Calu3 (cell line): Measurements from ENCODE around the gene ZNF552. TPM values are rescaled to one million over a fixed set of nuclear protein-coding genes. Genes with fewer than 3 reads are reported as not detected.
"Not testable (repeated sequence)": the region's sequence is repeated elsewhere in the genome, so short reads cannot be mapped to it uniquely, and the experiment has no call there.

Experiments
- BruUV-seq: library from RNA; stranded (reverse); fragments of 400-500 nt; replicated peaks from 2 replicates; lab custom pipeline; 2021; lab: Mats Ljungman, UMichigan
- CTCF ChIA-PET: fragments of 300-600 bp; sonication (Branson Sonifier 250); formaldehyde crosslinking; loops from one replicate; lab custom pipeline; 2022; ENCODE audit warnings: antibody characterized with exemption; lab: Charles Lee
- DNase-seq: peaks from one replicate; pipeline ENCODE4 v3.0.0; 2022
- H3K27ac Mint-ChIP-seq: one replicate; pipeline ENCODE4 v1.8.0; 2022; ENCODE audit warnings: mixed read lengths; ENCODE audit not compliant: unreplicated experiment
- H3K27me3 Mint-ChIP-seq: one replicate; pipeline ENCODE4 v1.8.0; 2022; ENCODE audit warnings: mixed read lengths; ENCODE audit not compliant: unreplicated experiment
- H3K36me3 Mint-ChIP-seq: one replicate; pipeline ENCODE4 v1.8.0; 2022; ENCODE audit warnings: mild to moderate bottlenecking, moderate library complexity, mixed read lengths; ENCODE audit not compliant: insufficient read depth, unreplicated experiment
- H3K4me1 Mint-ChIP-seq: one replicate; pipeline ENCODE4 v1.8.0; 2022; ENCODE audit warnings: mild to moderate bottlenecking, low read depth, mixed read lengths; ENCODE audit not compliant: unreplicated experiment
- H3K4me3 Mint-ChIP-seq: one replicate; pipeline ENCODE4 v1.8.0; 2022; ENCODE audit warnings: mild to moderate bottlenecking, low read depth, moderate library complexity, mixed read lengths; ENCODE audit not compliant: unreplicated experiment
- H3K9me3 Mint-ChIP-seq: one replicate; pipeline ENCODE4 v1.8.0; 2022; ENCODE audit warnings: low read depth, mixed read lengths; ENCODE audit not compliant: unreplicated experiment
- intact Hi-C: fragments of 100-400 bp; cut with micrococcal nuclease; formaldehyde crosslinking; loops from one replicate; pipeline ENCODE4 v1.10.0; 2022; ENCODE audit not compliant: unreplicated experiment
- total RNA-seq: library from RNA; stranded (reverse); gene quantifications from 2 replicates; pipeline ENCODE4 v1.2.3, GENCODE V29; 2022
- TF ChIP-seq, protein P1 (sequence below): fragments of 200-600 bp; IDR thresholded peaks from one replicate; pipeline ENCODE4 v1.8.0; 2022; ENCODE audit warnings: antibody characterized with exemption; ENCODE audit not compliant: unreplicated experiment

The ZNF552 gene
- total RNA-seq, 1 experiment from 2014 or later, result 24.8 TPM

GRCh38 chr19:57849162-57849665 lies 34.5 kb upstream of the ZNF552 start:
- intact Hi-C loops, DNase-seq, H3K9me3 Mint-ChIP-seq, H3K27me3 Mint-ChIP-seq, BruUV-seq: not testable (repeated sequence)
- H3K27ac Mint-ChIP-seq, result peak overlapping the region; percentile 83
- H3K4me3 Mint-ChIP-seq, result peak overlapping the region; percentile 94
- peaks cover 58% of the 10 kb centered on the region for H3K36me3 Mint-ChIP-seq
- peaks cover 13% of the 10 kb centered on the region for H3K4me1 Mint-ChIP-seq
- CTCF ChIA-PET, result interaction anchor here (0.6 to 2.0 kb wide), 2 partner anchors 34 to 884 kb away, joined by 3 to 6 read pairs; partner anchors contain the start of gene ZNF552

GRCh38 chr19:57847164-57847563 lies 32.5 kb upstream of the ZNF552 start:
- not testable (repeated sequence) for BruUV-seq

DNA sequence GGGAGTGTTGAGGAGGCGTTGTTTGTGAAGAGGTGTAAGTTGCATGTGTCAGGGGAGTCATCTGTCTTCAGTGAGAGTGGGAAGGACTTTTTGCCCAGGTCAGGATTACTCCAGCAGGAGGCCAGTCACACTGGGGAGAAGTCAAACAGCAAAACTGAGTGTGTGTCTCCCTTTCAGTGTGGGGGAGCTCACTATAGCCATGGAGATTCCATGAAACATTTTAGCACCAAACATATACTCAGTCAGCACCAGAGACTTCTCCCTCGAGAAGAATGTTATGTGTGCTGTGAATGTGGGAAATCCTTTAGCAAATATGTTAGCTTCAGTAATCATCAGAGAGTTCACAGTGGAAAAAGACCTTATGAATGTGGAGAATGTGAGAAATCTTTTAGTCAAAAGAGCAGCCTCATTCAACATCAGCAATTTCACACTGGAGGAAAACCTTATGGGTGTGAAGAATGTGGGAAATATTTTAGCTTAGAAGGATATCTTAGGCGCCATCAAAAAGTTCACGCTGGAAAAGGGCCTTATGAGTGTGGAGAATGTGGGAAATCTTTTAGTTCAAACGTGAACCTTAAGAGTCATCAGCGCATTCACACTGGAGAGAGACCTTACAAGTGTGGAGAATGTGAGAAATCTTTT lies 26.5 kb upstream of the ZNF552 start:
- peaks cover 3% of the 10 kb centered on the region for H3K9me3 Mint-ChIP-seq
- peaks cover 53% of the 10 kb centered on the region for H3K36me3 Mint-ChIP-seq
- no peaks in the 10 kb centered on the region for H3K4me1 Mint-ChIP-seq
- H3K27ac Mint-ChIP-seq, result no peak overlapping the region
- no peak overlapping the region for H3K4me3 Mint-ChIP-seq
- intact Hi-C loops, result no loop called here
- CTCF ChIA-PET, result no interaction called here
- TF ChIP-seq, protein P1, sequence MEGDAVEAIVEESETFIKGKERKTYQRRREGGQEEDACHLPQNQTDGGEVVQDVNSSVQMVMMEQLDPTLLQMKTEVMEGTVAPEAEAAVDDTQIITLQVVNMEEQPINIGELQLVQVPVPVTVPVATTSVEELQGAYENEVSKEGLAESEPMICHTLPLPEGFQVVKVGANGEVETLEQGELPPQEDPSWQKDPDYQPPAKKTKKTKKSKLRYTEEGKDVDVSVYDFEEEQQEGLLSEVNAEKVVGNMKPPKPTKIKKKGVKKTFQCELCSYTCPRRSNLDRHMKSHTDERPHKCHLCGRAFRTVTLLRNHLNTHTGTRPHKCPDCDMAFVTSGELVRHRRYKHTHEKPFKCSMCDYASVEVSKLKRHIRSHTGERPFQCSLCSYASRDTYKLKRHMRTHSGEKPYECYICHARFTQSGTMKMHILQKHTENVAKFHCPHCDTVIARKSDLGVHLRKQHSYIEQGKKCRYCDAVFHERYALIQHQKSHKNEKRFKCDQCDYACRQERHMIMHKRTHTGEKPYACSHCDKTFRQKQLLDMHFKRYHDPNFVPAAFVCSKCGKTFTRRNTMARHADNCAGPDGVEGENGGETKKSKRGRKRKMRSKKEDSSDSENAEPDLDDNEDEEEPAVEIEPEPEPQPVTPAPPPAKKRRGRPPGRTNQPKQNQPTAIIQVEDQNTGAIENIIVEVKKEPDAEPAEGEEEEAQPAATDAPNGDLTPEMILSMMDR, result no peak
- no TSS peak for BruUV-seq
- no peaks in the 10 kb centered on the region for H3K27me3 Mint-ChIP-seq
- no peak for DNase-seq

More at GRCh38 chr19:57847164-57847563, 32.5 kb upstream of the ZNF552 start:
- H3K27me3 Mint-ChIP-seq, H3K27ac Mint-ChIP-seq, intact Hi-C loops, DNase-seq, H3K4me3 Mint-ChIP-seq, H3K9me3 Mint-ChIP-seq, CTCF ChIA-PET: not testable (repeated sequence)
- peaks cover 52% of the 10 kb centered on the region for H3K36me3 Mint-ChIP-seq
- peaks cover 13% of the 10 kb centered on the region for H3K4me1 Mint-ChIP-seq

- not testable (repeated sequence) for BruUV-seq, H3K27ac Mint-ChIP-seq
These were observed 24.0 kb upstream of the ZNF552 start for GRCh38 chr19:57838622-57839191.

DNA sequence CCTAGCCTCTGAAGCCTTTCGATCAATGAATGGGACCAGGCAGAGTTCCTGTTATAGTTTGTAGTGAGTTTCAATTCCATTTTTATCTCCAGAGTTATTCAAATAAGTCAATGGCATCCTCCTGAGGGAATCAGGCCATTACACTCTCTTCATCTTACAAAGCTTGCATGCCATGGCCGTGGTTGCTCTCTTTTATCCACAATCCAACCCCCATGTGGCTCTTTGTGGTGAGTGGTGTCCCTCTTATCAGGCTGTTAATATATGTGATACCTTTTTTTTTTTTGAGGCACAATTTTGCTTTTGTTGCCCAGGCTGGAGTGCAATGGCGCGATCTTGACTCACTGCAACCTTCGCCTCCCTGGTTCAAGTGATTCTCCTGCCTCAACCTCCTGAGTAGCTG lies 22.3 kb upstream of the ZNF552 start:
- peaks cover 38% of the 10 kb centered on the region for H3K36me3 Mint-ChIP-seq
- H3K4me1 Mint-ChIP-seq, DNase-seq, CTCF ChIA-PET, intact Hi-C loops, H3K27ac Mint-ChIP-seq, H3K27me3 Mint-ChIP-seq, BruUV-seq, H3K9me3 Mint-ChIP-seq, H3K4me3 Mint-ChIP-seq: not testable (repeated sequence)

More at GRCh38 chr19:57838622-57839191, 24.0 kb upstream of the ZNF552 start:
- CTCF ChIA-PET, H3K9me3 Mint-ChIP-seq, intact Hi-C loops, H3K4me1 Mint-ChIP-seq, H3K27me3 Mint-ChIP-seq, DNase-seq, H3K4me3 Mint-ChIP-seq: not testable (repeated sequence)
- H3K36me3 Mint-ChIP-seq, result peaks cover 48% of the 10 kb centered on the region

GRCh38 chr19:57830071-57830602 lies 15.4 kb upstream of the ZNF552 start, which contains the start of gene ZNF587B:
Gene ZNF587B (plus strand): TSS chr19:57830299. CDS start chr19:57830529, 230 bp downstream.
- H3K9me3 Mint-ChIP-seq, result peaks cover 10% of the 10 kb centered on the region
- TF ChIP-seq, protein P1, result no peak
- peak within 1 kb of the TSS; percentile 11 for H3K27ac Mint-ChIP-seq
- DNase-seq, result no peak
- CTCF ChIA-PET, result no interaction called here
- H3K36me3 Mint-ChIP-seq, result peaks cover 46% of the 10 kb centered on the region
- no peaks in the 10 kb centered on the region for H3K27me3 Mint-ChIP-seq
- intact Hi-C loops, result no loop called here
- BruUV-seq, result no TSS peak
- H3K4me3 Mint-ChIP-seq, result no peak within 1 kb of the TSS
- peaks cover 23% of the 10 kb centered on the region for H3K4me1 Mint-ChIP-seq
